Cerebellar cortex (tissue), 1 donor: ENCODE measurements around the gene CARMIL1.
A peak's percentile ranks its signal among the peaks of the same experiment; 100 is the strongest.

Source experiments
- DNase-seq: peaks from one replicate; pipeline ENCODE4 v3.0.0-alpha.2; 2015; ENCODE audit warnings: low spot score

CARMIL1 gene

GRCh38 chr6:25446830-25447569 is 167.8 kb downstream of the CARMIL1 start:
- no peak for DNase-seq

- DNase-seq: no peak
Measured at GRCh38 chr6:25447570-25447929, 168.4 kb downstream of the CARMIL1 start.

GRCh38 chr6:25448965-25449538 is 169.9 kb downstream of the CARMIL1 start:
- no peak for DNase-seq

- peak; percentile 72 for DNase-seq
Measured at GRCh38 chr6:25449774-25450173, 170.6 kb downstream of the CARMIL1 start.

- DNase-seq: no peak
Measured at GRCh38 chr6:25450469-25451198, 171.5 kb downstream of the CARMIL1 start.

GRCh38 chr6:25452031-25452430 is 172.9 kb downstream of the CARMIL1 start:
- no peak for DNase-seq

- DNase-seq: no peak
Measured at GRCh38 chr6:25453288-25453687, 174.1 kb downstream of the CARMIL1 start.

GRCh38 chr6:25454136-25454535 is 175.0 kb downstream of the CARMIL1 start:
- DNase-seq: no peak

GRCh38 chr6:25456249-25457040 is 177.3 kb downstream of the CARMIL1 start:
- no peak for DNase-seq

GRCh38 chr6:25457516-25457915 is 178.3 kb downstream of the CARMIL1 start:
- no peak for DNase-seq

- no peak for DNase-seq
Measured at GRCh38 chr6:25458485-25458884, 179.3 kb downstream of the CARMIL1 start.

- DNase-seq: no peak
Measured at GRCh38 chr6:25462235-25462897, 183.2 kb downstream of the CARMIL1 start.

GRCh38 chr6:25463441-25463840 is 184.3 kb downstream of the CARMIL1 start:
- DNase-seq: no peak

GRCh38 chr6:25464225-25464624 is 185.1 kb downstream of the CARMIL1 start:
- no peak for DNase-seq

- DNase-seq: no peak
Measured at GRCh38 chr6:25465941-25466340, 186.8 kb downstream of the CARMIL1 start.

GRCh38 chr6:25468881-25469280 is 189.7 kb downstream of the CARMIL1 start:
- no peak for DNase-seq

- DNase-seq: no peak
Measured at GRCh38 chr6:25469797-25470388, 190.7 kb downstream of the CARMIL1 start.

GRCh38 chr6:25472306-25472705 is 193.1 kb downstream of the CARMIL1 start:
- peak; percentile 30 for DNase-seq

GRCh38 chr6:25472906-25473305 is 193.7 kb downstream of the CARMIL1 start:
- no peak for DNase-seq

- no peak for DNase-seq
Measured at GRCh38 chr6:25473447-25473846, 194.3 kb downstream of the CARMIL1 start.

GRCh38 chr6:25476126-25476525 is 197.0 kb downstream of the CARMIL1 start:
- no peak for DNase-seq
